Caco-2 (cell line): ENCODE measurements around the gene MPV17L2. TPM values are rescaled to one million over a fixed set of nuclear protein-coding genes. Genes with fewer than 3 reads are reported as not detected.

Experiments
- BruUV-seq: library from RNA; stranded (reverse); fragments of 400-500 nt; replicated peaks from 2 replicates; lab custom pipeline; 2021; lab: Mats Ljungman, UMichigan
- CTCF ChIA-PET: fragments of 300-600 bp; sonication (Branson Sonifier 250); formaldehyde crosslinking; loops from one replicate; lab custom pipeline; 2022; ENCODE audit warnings: antibody characterized with exemption; lab: Charles Lee
- POLR2A ChIA-PET: fragments of 300-600 bp; sonication (Branson Sonifier 250); formaldehyde crosslinking; loops from one replicate; lab custom pipeline; 2022; ENCODE audit warnings: antibody characterized with exemption; lab: Charles Lee
- DNase-seq, 2 experiments: peaks; one replicate each; pipeline versions ENCODE4 v3.0.0 to v3.0.0-alpha.2; 2020 to 2022
- H3K27me3 ChIP-seq: replicated peaks from 2 replicates; pipeline ENCODE4 v1.6.0; 2011; ENCODE audit warnings: low read length; ENCODE audit not compliant: control insufficient read depth, insufficient read depth
- H3K36me3 ChIP-seq: 2 replicates; pipeline ENCODE4 v1.5.1; 2011; ENCODE audit warnings: low read length; ENCODE audit not compliant: control insufficient read depth, insufficient read depth
- H3K4me1 ChIP-seq: fragments of 250-450 bp; sonication (Bioruptor Pico); 2 replicates; pipeline ENCODE4 v1.5.1; 2020; ENCODE audit warnings: mild to moderate bottlenecking
- H3K4me3 ChIP-seq: 2 replicates; pipeline ENCODE4 v1.5.1; 2011; ENCODE audit warnings: low read depth, mild to moderate bottlenecking, control low read depth, low read length
- H3K9me3 ChIP-seq: fragments of 250-450 bp; sonication (Bioruptor Pico); 2 replicates; pipeline ENCODE4 v1.5.1; 2020; ENCODE audit warnings: mild to moderate bottlenecking, moderate library complexity
- H3K27ac Mint-ChIP-seq: one replicate; pipeline ENCODE4 v1.8.0; 2022; ENCODE audit warnings: mixed read lengths; ENCODE audit not compliant: unreplicated experiment
- H3K27me3 Mint-ChIP-seq: one replicate; pipeline ENCODE4 v1.8.0; 2022; ENCODE audit warnings: mixed read lengths; ENCODE audit not compliant: insufficient read depth, unreplicated experiment
- H3K36me3 Mint-ChIP-seq: one replicate; pipeline ENCODE4 v1.8.0; 2022; ENCODE audit warnings: mild to moderate bottlenecking, mixed read lengths; ENCODE audit not compliant: insufficient read depth, unreplicated experiment
- H3K4me1 Mint-ChIP-seq: one replicate; pipeline ENCODE4 v1.8.0; 2022; ENCODE audit warnings: low read depth, mixed read lengths; ENCODE audit not compliant: unreplicated experiment
- H3K4me3 Mint-ChIP-seq: one replicate; pipeline ENCODE4 v1.8.0; 2022; ENCODE audit warnings: mild to moderate bottlenecking, moderate library complexity, mixed read lengths; ENCODE audit not compliant: unreplicated experiment
- H3K9me3 Mint-ChIP-seq: one replicate; pipeline ENCODE4 v1.8.0; 2022; ENCODE audit warnings: mixed read lengths; ENCODE audit not compliant: unreplicated experiment
- intact Hi-C: fragments of 100-400 bp; cut with micrococcal nuclease; formaldehyde crosslinking; loops from one replicate; pipeline ENCODE4 v1.10.0; 2022; ENCODE audit not compliant: unreplicated experiment
- total RNA-seq: library from RNA; stranded (reverse); gene quantifications from 2 replicates; pipeline ENCODE4 v1.2.3, GENCODE V29; 2022
- TF ChIP-seq, protein P1 (sequence below), 2 experiments: fragments of 200-600 bp in 1 of 2; IDR thresholded peaks; 1 replicate in 1 of 2; 2 replicates in 1 of 2; pipeline versions ENCODE4 v1.5.1 to v1.8.0; 2011 to 2022; ENCODE audit warnings: antibody characterized with exemption in 1 of 2, control low read depth in 1 of 2, inconsistent platforms in 1 of 2, low read depth in 1 of 2, low read length in 1 of 2, mild to moderate bottlenecking in 1 of 2, moderate library complexity in 1 of 2; ENCODE audit not compliant: insufficient read depth in 1 of 2, severe bottlenecking in 1 of 2, unreplicated experiment in 1 of 2

The MPV17L2 gene
- total RNA-seq, 1 experiment from 2014 or later = 16.6 TPM

DNA sequence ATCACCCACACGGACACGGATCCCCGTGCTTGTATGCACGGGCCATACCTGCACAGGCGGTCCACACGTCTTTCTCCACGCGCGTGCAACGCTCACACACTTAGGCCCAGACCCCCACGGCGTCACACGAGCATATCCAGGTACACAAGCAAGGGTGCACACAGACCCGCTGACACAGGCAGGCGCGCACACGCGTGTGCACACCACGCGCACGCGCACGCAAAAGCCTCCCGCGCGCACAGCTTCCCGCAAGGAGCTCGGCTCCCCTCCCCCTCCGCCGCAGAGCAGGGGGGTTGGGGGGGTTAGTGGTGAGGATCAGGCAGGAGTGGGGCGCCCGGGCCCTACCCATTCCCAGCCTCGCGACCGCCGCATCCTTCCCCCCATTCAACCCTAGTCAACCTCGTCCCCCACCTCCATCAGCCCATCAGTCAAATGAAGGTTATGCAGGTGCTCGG lies 10.4 kb downstream of the MPV17L2 start:
- DNase-seq = no peak
- Mint-ChIP-seq H3K9me3 (no peaks in the 10 kb centered on the region), H3K27me3 (no peaks in the 10 kb centered on the region), H3K27ac (peak overlapping the region; percentile 87), H3K4me1 (no peaks in the 10 kb centered on the region), H3K4me3 (peak overlapping the region; percentile 90), H3K36me3 (peaks cover 10% of the 10 kb centered on the region)
- TF ChIP-seq, protein P1, sequence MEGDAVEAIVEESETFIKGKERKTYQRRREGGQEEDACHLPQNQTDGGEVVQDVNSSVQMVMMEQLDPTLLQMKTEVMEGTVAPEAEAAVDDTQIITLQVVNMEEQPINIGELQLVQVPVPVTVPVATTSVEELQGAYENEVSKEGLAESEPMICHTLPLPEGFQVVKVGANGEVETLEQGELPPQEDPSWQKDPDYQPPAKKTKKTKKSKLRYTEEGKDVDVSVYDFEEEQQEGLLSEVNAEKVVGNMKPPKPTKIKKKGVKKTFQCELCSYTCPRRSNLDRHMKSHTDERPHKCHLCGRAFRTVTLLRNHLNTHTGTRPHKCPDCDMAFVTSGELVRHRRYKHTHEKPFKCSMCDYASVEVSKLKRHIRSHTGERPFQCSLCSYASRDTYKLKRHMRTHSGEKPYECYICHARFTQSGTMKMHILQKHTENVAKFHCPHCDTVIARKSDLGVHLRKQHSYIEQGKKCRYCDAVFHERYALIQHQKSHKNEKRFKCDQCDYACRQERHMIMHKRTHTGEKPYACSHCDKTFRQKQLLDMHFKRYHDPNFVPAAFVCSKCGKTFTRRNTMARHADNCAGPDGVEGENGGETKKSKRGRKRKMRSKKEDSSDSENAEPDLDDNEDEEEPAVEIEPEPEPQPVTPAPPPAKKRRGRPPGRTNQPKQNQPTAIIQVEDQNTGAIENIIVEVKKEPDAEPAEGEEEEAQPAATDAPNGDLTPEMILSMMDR (IDR thresholded peaks at IDR 0.05; ENCODE audit: insufficient read depth in 1 of 2, low read depth in 1 of 2, low read length in 1 of 2, severe bottlenecking in 1 of 2, unreplicated experiment in 1 of 2) = no peak
- CTCF ChIA-PET = interaction anchor here (0.6 to 2.7 kb wide), 9 partner anchors 11 to 125 kb away, joined by 3 to 13 read pairs (median 5); partner anchors contain the start of gene MPV17L2
- POLR2A ChIA-PET = interaction anchor here (1.0 kb wide), 3 partner anchors 10 to 78 kb away, joined by 4 to 9 read pairs (median 5); partner anchors contain the start of genes JUND and MPV17L2
- peak overlapping the region; percentile 90 for H3K4me3 ChIP-seq
- BruUV-seq = no TSS peak
- H3K4me1 ChIP-seq = peaks cover 5% of the 10 kb centered on the region; the same call in 1 of the 2 replicates
- no peaks in the 10 kb centered on the region; the same call in 1 of the 2 replicates for H3K36me3 ChIP-seq
- H3K9me3 ChIP-seq = no peaks in the 10 kb centered on the region
- intact Hi-C loops = no loop called here
- H3K27me3 ChIP-seq = no peaks in the 10 kb centered on the region

DNA sequence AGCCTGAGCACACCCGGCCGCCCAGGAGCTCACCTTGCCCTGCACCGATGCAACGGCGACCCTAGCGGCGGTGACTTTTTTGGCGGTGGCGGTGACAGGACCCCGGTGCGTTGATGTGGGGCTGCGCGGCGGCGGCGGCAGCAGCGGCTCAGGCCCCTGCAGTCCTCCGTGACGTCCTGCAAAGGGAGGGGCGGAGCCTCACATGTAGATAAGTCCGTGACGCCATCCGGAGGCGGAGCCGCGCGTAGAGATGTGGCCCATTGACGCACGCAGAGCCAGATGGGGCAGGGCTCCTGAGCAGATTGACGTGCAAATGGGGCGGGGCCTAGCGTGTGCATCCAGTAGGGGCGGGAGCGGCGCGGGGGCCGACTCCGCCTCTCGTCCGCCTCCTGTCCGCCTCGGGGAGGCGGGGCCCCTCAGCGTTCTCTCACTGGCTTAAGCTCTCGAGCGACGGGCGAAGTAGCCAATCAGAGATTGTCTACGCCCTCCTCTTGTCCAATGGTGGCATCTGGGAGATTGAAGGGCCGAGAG lies 10.9 kb downstream of the MPV17L2 start, which contains the start of gene RAB3A:
TSS of gene RAB3A (minus strand) at position 180 of the 531 bp plus-strand sequence. CDS start 1,302 bp downstream, outside the sequence.
- no peaks in the 10 kb centered on the region for H3K9me3 ChIP-seq
- peak; percentile 99 for DNase-seq
- H3K4me1 ChIP-seq = peaks cover 5% of the 10 kb centered on the region; the same call in 1 of the 2 replicates
- peaks cover 10% of the 10 kb centered on the region for H3K36me3 Mint-ChIP-seq
- no TSS peak for BruUV-seq
- H3K27me3 Mint-ChIP-seq = no peaks in the 10 kb centered on the region
- ChIA-PET POLR2A (interaction anchor here (0.6 to 1.0 kb wide), 3 partner anchors 11 to 978 kb away, joined by 4 to 9 read pairs (median 4); partner anchors contain the start of genes JUND, MPV17L2 and OCEL1), CTCF (interaction anchor here (0.6 to 2.7 kb wide), 9 partner anchors 12 to 125 kb away, joined by 3 to 13 read pairs (median 5); partner anchors contain the start of gene MPV17L2)
- H3K4me1 Mint-ChIP-seq = no peaks in the 10 kb centered on the region
- H3K4me3 Mint-ChIP-seq = peak within 1 kb of the TSS; percentile 90
- TF ChIP-seq, protein P1 (IDR thresholded peaks at IDR 0.05; ENCODE audit: insufficient read depth in 1 of 2, low read depth in 1 of 2, low read length in 1 of 2, severe bottlenecking in 1 of 2, unreplicated experiment in 1 of 2) = no peak
- H3K9me3 Mint-ChIP-seq = no peaks in the 10 kb centered on the region
- intact Hi-C loops = loop anchor here (1.0 to 2.0 kb wide), 3 partner anchors 12 to 47 kb away; no protein-coding TSS in a partner anchor
- peak within 1 kb of the TSS; percentile 87 for H3K27ac Mint-ChIP-seq
- H3K27me3 ChIP-seq = no peaks in the 10 kb centered on the region
- H3K36me3 ChIP-seq = no peaks in the 10 kb centered on the region; the same call in 1 of the 2 replicates
- H3K4me3 ChIP-seq = peak within 1 kb of the TSS; percentile 90
